Activated effector memory CD4-positive, alpha-beta T cell treated with Interleukin-2 at 50 U/mL for 16 hours (primary cell): Measurements from ENCODE around the gene CDKAL1.

ENCODE experiments used
- DNase-seq: peaks from one replicate; pipeline ENCODE4 v3.0.0-alpha.2; 2020

Gene CDKAL1

DNA sequence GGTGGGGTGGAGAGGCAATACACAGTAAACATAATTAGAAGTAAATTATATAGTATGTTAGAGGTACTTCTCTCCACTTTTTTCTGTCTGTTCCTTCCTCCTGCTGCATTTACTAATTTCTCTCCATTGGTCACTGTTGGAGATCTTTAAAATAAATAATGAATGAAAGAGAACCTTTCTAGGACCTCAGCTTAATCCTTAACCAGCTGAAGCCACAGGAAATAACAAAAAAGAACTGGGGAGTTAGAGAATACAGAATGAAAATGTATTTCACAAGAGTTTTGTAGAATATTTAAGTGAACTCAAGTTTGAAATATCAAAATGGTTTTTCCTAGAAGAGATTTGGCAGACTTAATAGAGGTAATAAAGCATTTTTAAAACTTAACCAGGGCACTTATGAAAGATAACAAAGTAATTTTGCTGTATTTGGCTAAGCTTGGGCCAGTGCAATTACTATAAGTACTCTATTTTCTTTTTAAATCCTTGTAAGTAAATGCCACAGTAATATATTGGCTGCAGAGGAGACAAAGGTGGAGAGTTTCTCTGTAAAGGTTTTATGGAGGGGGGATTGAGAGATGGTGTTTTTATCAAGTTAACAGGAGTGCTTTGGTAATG, 405.0 kb downstream of the CDKAL1 start:
- no peak for DNase-seq

DNA sequence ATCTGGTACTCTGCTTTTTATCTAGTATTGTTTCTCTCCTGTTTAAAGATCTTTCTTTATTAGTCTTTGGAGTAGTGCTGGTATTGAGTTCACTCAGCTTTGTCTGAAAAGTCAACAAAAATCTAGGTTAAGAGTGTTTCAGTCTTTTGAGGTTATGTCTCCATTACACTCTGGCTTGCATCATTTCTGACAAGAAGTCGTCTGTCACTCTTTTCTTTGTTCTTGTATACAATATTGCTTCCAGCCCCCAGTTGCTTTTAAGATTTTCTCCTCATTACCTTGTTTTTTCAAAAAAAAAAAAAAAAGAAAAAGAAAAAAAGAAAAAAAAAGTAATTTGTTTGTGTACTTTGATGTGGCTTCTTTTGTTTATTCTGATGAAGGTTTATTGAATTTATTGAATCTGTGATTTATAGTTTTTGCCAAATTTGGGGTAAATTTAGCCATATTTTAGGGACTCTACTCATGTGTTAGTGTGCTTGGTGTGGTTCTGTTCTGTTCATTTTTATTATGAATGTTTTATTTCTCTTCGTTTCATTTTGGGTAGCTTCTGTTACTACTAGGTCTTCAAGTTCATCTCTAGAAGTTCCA, 408.9 kb downstream of the CDKAL1 start:
- no peak for DNase-seq

DNA sequence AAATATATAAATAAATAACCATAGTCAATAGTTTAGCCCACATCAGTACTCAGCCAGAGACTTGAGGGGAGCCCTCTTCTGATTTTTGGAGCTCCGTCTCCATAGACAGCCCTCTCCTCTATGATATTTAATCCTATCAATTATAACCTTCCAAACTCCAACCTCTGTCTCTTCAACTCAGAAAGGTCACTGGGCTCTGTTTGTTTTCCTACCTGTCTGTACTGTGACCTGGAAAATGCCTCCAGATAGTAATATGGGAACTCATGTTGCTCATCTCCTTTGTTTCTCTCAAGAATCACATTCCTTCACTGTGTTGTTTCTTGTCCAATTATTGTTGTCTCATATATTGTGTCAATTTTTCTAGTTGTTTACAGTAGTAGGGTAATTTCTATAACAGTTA, 409.7 kb downstream of the CDKAL1 start:
- no peak for DNase-seq

DNA sequence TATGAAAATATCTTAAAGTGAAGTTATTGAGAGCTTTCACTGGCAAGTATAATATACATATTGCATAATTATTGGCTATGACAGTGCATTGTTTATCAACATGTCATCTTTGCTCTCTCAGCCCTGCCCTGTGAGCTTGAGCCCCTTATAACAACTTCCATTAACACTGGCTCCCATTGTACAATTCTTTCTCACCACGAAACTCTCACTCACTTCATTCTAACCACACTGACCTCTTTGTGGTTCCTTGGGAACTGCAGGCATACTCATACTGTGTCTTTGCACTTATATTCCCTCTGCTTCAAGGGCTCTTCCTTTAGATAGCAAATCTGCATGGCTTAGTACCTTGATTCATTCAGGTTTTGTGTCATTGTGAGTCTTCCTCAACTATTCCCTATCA, 411.8 kb downstream of the CDKAL1 start:
- no peak for DNase-seq

DNA sequence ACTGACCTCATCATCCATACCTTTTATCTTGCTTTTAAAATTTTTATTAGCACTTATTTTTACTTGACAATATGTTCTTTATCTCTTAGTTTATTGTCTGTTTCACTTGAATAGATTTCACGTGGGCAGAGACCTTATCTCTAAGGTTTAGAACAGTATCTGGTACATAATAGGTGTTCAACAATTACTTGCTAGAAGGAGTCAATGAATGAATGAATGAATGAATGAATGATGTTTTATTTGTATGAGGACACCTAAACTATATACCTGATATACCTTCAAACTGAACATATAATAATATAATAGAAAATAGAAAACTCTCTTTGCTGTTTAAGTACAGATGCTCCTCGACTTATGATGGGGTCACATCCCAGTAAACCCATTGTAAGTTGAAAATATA, 412.6 kb downstream of the CDKAL1 start:
- no peak for DNase-seq

DNA sequence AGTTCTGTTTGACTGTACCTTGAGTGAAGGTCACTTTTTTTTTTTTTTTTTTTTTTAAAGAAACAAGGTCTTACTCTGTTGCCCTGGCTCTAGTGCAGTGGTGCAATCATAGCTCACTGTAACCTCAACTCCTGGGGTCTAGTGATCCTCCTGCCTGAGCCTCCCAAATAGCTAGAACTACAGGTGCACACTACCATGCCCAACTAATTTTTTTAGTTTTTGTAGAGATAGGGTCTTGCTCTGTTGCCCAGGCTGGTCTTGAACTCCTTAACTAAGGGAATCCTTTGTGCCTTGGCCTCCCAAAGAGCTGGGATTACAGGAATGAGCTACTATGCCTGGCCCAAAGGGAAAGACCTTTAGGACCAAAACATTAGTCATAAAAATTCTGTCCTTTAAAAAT, 413.7 kb downstream of the CDKAL1 start:
- no peak for DNase-seq

DNA sequence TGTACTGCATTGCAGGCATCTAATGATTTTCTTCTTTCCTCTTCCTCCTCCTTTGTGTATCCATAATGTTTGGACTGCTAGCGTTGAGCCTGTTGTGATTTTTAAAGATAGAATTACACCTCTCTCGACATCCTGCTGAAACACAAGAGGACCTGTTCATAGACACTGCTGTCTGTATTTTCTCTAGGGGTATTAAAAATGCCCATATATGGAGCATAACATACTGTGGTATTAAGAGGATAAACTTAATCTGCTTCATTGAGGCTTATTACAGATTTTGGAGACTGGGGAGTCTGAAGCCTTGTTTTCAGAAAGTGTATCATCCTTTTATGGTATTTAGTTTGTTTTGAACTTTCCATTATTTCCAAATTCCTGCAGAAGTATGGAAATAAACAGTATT, 414.3 kb downstream of the CDKAL1 start:
- DNase-seq, result no peak

DNA sequence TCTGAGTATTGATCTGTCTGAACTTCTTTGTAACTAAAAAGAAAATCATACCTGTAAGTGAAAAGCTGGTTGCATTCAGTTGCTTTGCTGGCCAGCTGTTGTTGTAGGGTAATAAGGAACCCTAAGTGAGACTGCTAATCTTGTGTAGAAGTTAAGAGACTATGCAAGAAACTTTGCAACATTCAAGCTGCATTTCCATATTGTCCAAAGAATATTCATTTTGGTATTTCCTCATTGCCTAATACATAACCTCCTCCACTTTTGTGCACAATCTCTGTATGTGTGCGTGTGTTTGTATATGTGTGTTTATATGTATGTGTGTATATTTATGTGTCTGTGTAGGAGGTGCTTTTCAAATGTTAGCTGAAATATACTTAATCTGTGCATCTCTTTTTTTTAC, 414.9 kb downstream of the CDKAL1 start:
- no peak for DNase-seq

DNA sequence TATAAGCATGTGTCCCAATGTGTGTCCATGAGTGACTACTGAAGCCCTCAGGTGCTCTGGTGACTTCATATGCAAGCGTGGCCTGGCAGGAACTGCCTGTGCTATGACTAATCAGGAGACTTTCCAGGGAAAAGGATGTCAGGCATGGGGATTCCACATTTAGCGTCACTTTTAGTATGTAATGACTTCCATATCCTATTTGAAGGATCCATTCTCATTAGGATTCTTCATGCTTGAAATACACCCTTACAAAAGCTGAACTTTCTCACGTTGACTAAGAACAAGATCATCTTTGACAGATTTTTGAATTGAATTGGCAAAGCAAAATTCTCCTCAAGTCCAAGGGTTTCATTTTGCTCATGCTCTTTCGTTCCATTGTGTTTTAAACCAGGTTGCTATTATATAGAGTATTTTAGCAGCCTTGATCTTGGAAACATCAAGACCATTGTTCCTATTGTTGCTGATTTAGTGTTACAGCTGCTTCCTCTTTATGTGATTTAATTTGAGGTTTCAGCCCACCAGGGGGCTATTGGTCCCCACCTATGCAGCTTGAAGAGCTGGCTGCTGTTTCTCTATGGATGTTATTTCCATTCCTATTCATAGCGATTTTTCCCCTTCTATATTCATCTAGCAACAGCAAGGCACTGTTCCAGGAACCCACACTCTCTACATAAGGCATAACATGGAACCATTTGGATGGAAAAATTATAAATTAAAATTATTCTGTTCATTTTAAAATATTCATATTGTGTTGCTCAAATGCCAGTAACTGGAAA, 418.6 kb downstream of the CDKAL1 start:
- no peak for DNase-seq

DNA sequence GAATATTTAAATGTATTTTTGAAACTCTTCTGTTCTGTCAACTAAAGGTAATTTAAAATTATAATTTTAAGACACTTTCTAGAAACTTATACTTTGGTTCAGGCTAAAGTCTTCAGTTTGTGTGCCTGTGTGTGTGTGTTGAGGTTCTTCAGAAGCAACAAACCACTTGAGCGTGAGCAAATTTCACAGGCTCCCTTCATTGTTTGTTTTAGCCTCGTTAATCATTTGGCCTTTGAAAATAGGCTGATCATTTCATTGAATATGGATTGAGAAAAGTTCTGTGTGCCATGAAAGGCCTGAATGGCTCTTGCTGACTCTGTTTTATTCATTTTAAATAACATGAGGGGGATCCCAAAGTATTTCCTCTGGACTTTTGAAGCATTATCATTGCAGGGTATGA, 420.1 kb downstream of the CDKAL1 start:
- no peak for DNase-seq

DNA sequence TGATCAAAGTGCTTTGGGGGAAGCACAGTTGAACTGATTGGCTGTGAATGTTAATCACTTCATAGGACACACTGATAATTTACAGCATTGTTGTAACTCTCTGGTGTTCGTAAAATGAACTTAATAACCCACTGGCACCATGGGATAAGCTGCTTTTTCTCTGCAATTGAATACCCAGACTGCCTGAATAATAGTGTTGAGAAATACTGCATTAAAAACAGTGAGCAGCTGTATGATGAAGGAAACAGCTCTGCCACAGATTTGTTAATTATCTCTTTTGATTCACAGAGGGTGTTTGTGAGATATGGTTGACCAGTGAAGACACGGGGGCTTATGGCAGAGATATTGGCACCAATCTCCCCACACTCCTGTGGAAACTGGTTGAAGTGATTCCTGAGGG, 420.9 kb downstream of the CDKAL1 start:
- no peak for DNase-seq

DNA sequence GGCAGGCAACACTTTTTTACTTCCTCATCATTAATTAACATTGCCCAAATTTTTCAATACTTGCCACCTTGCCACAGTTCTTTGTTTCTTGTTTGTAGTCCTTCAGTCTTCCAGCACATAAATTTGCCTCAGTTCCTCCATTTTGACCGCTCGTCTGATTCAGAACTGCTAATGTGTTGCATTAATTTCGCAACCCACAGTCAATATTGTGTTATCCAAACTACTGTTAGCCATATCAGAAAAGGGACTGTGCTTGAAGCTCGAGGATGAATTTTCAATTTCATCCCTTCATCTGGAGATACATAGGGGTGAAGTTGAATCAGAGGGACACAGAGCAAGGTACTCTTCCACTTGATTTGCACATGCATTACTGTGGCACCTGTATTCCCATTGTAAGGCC, 421.5 kb downstream of the CDKAL1 start:
- no peak for DNase-seq

DNA sequence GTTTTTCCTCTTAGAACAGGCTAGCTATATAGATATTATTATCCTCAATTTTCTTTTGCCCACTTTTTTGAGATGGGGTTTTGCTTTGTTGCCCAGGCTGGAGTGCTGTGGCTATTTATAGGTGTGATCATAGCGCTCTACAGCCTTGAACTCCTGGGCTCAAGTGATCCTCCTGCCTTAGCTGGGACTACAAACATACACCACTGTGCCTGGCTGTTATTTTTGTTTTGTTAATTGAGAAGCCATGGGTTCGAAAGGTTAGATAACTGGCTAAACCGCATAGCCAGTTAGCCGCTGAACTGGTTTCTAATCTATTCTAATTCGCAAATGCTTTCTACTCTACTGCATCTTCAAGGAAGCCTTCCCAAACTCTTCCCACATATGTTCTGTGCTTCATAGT, 425.8 kb downstream of the CDKAL1 start:
- no peak for DNase-seq

DNA sequence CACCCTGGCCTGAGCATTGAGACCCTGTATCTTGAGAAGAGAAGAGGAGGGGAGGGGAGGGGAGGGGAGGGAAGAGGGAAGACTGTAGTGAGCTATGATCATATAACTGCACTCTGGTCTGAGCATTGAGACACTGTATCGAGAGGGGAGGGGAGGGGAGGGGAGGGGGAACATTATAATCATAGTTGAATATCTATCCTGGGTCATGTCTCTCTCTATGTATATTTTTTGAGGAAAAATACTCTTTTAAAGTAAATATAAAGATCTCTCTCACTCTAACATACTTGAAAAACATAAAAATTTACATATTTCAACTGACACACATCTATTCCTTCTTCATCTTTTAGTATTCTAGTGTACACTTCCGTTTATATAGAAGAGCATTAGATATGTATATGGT, 431.0 kb downstream of the CDKAL1 start:
- no peak for DNase-seq

DNA sequence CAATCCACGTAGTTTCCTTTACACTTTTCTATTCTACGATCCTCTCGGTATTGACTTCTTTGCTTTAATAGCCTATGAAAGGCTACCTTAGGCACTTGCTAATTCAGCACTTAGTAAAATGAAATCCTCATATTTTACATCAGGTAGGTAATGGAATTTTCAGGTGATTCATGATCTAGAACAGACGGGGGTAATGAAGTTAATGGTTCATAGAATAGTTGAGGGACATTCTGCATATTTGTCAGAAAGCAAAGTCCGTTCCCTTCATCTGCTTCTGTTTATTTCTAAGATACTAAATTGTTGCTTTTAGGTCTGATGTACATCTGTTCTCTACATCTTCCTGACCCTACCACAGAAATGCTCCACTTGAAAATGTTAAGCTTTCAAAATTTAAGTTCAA, 431.7 kb downstream of the CDKAL1 start:
- no peak for DNase-seq

DNA sequence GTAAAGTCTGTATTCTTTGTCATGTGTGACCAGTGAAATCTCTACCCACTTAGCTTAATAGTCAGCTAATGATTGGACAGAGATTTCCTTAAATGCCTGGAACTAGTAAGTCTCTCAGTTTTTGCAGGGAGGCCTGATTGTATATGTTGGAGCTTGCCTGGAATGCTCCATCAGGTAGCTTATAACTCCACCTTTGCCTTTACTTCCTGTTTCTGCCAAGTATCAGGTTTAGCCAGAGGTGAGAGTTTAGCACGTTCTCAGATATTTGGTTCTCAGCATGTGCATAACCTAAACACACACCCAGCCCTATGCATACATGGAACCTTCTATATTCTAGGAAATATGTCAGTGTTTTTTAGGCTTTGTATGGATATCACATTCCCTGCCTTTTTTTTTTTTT, 435.3 kb downstream of the CDKAL1 start:
- no peak for DNase-seq

DNA sequence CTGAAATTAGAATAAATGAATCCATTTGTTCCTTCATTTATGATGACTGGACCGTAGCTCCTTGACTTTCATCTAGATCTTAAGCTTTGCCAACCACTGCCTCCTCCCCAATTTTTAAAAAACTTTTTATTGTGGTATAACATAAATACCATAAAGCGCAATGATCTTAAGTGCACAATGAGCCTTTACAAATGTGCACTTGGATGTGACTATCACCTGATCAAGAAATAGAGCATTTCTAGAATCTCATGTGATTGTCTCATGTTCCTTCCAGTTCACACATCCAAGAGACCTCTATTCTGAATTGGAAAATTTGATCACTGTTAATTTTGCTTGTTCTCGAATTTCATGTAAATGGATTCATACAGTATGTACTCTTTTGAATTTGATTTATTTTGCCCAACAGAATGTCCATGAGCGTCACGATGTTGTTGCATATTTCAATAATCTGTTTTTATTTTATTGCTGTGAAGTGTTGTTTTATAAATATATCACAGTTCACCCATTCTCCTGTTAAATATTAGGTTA, 442.2 kb downstream of the CDKAL1 start:
- no peak for DNase-seq

DNA sequence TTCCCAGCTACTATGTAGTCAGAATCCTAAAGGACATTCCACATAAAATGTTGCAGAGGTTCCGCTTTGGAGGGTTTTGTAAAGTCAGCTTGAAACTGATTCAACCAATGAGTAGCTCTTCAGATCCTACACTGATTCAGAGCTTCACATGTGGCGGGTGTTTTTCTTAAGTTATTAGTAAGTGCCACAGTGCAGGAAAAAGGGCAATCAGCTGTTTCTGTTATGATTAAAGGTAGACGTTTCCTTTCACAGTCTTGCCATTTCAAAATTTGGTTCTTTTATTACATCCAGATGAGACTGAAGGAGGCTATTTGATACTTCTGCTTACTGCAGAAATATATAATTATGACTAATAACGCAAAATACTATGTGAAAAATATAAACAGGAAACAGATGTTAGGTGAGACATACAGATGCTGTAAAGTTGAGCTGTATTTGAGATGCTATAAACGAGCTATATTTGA, 443.9 kb downstream of the CDKAL1 start:
- DNase-seq, result no peak

DNA sequence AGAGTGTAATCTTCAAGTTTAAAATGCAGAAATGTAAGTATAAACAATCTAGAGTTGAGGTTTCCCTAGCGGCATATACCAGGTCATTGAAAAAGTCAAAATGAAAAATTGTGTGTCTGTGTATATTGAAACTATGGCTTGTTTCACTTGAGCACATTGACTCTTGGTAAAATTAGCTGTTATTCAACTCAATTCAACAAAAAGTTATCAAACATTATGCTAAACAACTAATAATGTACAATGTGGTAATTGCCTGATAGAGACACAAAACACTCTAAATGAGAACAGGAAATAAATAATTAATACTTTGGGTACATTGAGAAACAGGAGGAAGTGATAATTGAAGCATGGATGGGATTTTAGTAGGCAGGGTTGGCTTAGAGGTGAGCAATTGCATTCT, 444.8 kb downstream of the CDKAL1 start:
- no peak for DNase-seq

DNA sequence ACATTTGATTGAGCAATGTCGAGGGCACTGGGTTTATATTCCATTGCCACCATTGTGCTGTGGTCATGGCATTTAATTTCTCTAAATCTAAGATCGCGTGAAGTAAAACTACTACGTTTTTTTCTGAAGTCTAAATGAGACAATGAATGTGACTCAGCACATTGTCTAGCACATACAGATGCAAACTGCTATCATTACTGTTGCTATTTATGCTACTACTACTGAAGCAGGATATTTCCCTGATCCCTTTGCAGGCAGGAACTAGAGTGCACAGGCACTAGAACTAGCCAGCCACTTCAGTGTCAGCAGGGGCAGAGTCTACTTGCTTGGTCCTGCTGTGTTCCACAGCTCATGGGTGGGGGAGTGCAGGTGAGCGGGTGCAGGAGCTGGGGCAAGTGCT, 449.7 kb downstream of the CDKAL1 start:
- no peak for DNase-seq

DNA sequence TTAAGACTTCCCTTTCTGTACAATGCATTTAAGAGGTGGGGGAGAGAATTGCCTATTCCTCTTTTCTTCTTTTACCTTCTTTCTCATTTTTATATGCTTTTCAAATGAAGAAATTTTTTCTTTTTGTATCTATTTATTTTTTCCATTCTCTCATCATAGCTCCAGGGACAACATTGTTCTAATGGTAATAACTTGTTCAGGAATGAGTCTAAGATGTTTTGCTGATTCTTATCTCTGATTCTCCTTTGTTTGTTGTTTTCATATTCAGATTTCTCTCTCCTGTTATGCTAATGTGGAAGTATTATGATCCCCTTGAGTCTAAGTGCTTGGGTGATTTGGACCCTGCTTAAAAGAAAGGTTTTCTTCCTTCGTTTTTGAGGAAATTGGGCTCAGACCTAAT, 451.6 kb downstream of the CDKAL1 start:
- DNase-seq, result no peak

DNA sequence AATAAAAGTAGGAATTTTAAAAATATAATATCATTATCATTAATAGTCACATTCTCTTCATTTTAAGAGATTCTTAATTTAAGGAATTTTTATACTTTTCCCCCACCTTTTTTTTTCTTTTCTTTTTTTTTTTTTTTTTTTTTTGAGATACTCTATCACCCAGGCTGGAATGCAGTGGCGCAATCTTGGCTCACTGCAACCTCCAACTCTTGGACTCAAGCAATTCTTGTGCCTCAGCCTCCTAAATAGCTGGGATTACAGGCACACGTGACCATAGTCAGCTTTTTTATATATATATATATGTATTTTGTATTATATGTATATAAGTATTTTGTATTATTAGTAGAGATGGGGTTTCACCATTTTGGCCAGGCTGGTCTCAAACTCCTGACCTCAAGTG, 457.7 kb downstream of the CDKAL1 start:
- DNase-seq, result no peak

DNA sequence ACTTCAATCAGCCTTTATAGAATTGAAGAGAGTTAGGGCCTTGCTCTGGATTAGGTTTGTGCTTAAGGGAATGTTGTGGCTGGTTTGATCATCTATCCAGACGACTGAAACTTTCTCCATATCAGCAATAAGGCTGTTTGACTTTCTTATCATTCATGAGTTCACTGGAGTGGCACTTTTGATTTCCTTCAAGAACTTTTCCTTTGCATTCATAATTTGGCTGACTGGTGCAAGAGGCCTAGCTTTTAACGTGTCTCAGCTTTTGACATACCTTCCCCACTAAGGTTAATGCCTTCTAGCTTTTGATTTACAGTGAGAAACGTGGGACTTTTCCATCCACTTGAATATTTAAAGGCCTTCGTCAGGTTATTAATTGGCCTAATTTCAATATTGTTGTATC, 461.8 kb downstream of the CDKAL1 start:
- no peak for DNase-seq

DNA sequence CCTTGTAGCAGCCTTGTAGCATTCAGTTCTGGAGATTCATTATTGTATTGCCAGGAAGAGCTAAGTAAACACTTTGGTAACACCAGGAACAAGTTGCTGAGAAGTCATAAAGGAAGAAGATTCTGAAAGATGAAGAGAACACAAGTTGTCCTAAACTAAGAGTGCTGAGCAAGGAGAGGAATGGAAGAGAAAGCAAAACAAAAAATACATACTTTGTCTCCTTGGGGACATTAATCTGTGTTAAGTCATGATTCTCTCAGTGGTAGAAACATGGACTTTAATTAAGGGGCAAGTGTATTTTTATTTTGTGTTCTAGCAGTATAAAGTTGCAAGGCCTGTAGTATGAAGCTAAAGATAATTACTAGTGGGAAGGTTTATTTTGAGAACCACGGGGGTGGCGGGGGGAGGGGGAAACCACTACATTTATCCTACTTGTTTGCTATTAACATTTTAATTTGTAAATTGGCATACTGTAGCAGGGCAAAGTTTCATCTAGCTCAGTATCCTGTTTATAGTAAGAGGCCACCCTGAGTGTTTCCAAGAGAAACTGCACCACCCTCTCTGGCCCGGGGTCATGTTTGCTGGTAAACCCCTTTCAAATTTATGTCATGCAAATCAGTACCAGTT, 463.0 kb downstream of the CDKAL1 start:
- no peak for DNase-seq
